Activated CD8-positive, alpha-beta memory T cell treated with anti-CD3 and anti-CD28 coated beads, Interleukin-2, amount 50 U/mL, for 4 hours (primary cell): ENCODE results near the gene GPR17.
A peak's percentile ranks its signal among the peaks of the same experiment; 100 is the strongest.

ENCODE experiments used
- DNase-seq: peaks from one replicate; pipeline ENCODE4 v3.0.0-alpha.2; 2020

Gene GPR17

DNA sequence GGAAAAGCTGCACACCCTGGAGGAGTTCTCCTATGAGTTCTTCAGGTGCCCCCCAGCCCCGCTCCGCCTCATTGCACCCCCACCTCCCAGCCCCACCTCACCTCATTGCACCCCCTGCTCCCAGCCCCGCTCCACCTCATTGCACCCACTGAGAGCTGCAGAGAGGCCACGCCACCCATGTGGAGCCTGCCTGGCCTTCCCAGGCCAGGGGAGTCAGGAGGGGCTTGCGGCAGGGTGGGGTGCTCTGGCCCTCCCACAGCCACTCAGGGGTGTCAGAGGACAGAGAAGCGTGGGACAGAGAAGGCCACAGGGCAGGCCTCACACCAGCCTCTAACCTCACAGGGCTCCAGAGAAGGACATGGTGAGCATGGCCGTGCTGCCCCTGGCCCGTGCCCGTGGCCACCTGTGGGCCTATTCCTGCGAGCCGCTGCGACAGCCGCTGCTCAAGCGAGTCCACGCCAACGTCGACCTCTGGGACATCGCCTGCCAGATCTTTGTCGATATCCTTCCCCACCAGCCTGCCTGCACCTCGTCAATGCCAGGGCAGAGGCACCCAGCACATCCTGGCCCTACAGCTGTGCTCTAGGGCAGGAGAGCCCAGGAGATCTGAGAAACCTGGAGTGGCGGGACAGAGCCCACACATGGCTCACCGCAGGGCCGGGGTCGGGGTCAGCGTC lies 15.0 kb upstream of the GPR17 start:
- DNase-seq, result no peak

GRCh38 chr2:127631541-127631996 lies 14.4 kb upstream of the GPR17 start:
- no peak for DNase-seq

DNA sequence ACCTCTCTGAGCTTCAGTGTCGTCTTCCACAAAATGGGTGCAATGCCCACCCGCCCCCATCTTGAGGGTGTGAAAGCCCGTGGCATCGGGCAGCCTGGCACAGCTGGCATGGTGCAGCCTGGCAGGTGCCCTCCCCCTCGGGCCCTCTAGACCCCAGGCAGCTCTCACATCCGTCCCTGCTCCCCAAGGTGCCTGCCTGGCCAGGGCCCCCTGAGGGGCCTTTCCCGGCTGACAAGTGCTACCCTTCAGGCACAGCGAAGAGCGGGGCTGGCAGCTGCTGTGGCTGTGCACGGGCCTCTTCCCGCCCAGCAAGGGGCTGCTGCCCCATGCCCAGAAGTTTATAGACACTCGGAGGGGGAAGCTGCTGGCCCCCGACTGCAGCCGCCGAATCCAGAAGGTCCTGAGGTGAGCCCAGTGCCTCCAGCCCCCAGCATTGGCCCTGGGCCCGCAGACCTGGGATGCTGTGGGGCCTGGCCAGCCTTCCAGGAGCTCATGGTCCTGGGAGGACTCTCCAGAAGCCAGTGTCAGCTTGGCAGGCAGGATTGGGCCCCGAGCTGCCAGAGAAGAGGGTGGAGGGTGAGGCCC lies 13.9 kb upstream of the GPR17 start:
- DNase-seq, result no peak

DNA sequence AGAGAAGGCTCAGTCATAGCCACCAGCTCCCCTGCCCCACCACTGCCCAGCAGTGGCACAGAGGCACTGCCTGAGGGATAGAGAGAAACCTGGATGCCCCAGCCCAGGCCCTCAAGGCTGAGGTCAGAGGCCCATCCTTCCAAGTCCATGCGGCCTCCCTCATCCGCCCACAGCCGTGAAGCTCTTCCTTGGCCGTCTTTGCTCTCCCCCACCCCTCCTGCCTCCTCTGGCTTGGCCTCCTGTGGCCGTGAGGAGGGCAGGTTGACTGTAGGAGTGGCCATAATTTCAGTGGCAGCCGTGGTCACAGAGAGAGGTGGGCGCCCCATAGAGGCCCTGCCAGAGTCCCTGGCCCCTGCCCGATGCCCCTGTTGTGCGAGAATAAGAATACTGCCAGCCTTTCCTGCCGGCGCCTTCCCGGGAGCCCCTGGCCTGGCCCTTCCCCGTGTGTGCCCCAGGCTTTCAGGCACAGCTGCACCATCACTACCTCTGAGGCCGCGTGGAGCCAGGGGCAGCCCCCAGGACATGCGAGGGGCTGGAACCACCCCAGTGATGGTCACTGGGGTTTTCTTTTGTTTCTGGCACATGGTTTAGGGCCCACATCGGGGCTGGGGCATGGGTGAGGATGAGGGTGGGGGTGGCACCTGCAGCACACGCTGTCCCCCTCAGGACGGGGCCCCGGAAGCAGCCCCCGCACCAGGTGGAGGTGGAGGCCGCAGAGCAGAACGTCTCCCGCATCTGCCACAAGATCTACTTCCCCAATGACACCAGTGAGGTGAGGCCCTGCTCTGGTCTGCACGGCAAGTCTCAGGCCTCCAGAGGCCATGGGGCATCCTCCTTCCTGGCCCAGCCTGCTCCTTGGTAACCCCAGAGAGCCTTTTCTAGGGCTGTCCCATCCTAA lies 13.1 kb upstream of the GPR17 start:
- DNase-seq, result no peak

DNA sequence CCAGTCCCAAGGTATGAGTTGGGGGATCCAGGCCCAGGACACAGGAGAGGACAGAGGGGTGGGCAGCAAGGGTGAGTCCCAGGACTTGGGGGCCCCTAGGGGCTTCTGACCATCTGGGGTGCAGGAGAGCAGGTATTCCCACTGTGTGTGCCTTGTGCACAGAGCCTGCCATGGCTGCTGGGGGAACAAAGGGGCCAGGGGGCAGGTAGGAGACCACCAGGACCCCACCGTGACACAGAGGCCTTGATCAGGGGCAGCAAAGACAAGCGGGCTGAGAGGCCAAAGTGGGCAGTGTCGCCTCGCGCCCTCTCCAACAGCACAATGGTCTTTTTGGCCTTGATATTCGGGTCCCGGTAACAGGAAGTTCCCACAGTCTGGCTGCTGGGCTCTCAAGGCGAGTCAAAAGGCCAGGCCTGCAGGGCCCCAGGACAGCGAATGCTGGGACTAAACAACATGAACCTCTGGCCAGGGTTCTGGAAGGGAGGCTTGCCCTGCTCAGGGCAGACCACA lies 12.3 kb upstream of the GPR17 start:
- DNase-seq, result no peak

GRCh38 chr2:127634066-127634617 lies 11.8 kb upstream of the GPR17 start:
- DNase-seq, result no peak

- DNase-seq, result no peak
Measured at GRCh38 chr2:127634626-127635379, 11.2 kb upstream of the GPR17 start.

GRCh38 chr2:127635380-127636237 lies 10.3 kb upstream of the GPR17 start:
- DNase-seq, result no peak

DNA sequence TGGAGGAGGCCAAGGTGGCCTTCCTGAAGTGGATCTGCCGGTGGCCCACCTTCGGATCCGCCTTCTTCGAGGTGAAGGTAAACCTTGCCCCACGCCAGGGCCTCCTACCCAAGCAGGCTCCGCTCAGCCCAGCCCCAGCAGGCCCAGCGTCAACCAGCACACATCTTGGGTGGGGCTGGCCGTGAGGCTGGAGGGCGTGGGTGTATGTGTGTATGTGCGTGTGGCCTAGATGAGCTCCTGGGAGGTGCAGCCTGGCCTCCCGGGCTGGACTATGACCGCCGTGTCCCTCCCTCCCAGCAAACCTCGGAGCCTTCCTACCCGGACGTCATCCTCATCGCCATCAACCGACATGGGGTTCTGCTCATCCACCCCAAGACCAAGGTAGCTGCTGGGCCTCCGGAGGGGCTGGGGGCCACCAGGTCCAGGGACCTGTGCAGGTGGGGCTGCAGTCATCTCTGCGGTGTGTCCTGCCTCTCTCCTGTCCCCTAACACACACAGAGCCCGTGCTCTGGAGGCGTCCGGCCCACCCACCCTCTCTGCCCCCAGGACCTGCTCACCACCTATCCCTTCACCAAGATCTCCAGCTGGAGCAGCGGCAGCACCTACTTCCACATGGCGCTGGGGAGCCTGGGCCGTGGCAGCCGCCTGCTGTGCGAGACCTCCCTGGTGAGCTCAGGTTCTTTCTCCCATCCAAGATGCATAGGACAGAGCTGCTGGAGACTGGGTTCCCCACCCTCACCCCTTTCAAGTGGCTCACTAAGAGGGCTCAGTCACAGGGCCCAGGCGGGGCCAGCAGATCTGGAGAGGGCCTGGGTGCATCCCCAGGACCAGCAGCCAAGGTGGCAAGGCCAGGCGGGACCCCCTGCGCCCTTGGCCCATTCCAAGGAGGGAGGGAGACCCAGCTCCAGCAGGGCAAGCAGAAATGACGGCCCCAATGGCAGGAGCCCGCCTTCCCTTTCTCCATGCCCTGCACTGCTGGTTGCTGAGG lies 9.4 kb upstream of the GPR17 start:
- no peak for DNase-seq

- DNase-seq, result no peak
Measured at GRCh38 chr2:127637236-127637630, 8.7 kb upstream of the GPR17 start.

GRCh38 chr2:127637725-127638252 lies 8.2 kb upstream of the GPR17 start:
- no peak for DNase-seq

GRCh38 chr2:127638361-127639110 lies 7.4 kb upstream of the GPR17 start:
- no peak for DNase-seq

DNA sequence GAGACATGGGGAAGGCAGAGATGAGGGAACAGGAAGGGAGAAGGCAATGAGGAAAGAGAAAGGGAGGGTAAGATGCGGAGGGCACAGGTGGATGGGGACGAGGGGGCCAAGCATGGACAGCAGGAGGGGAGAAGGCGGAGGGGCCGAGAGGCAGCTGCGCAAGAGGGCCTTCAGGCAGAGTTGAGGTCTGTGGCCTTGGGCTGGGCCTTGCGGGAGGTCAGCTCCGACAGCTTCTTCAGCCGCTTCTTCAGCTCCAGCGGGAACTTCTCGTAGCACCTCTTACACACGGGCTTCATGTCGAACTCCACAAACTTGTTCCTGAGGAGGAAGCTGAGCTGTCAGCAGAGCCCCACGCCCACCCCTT lies 6.9 kb upstream of the GPR17 start:
- DNase-seq, result no peak

DNA sequence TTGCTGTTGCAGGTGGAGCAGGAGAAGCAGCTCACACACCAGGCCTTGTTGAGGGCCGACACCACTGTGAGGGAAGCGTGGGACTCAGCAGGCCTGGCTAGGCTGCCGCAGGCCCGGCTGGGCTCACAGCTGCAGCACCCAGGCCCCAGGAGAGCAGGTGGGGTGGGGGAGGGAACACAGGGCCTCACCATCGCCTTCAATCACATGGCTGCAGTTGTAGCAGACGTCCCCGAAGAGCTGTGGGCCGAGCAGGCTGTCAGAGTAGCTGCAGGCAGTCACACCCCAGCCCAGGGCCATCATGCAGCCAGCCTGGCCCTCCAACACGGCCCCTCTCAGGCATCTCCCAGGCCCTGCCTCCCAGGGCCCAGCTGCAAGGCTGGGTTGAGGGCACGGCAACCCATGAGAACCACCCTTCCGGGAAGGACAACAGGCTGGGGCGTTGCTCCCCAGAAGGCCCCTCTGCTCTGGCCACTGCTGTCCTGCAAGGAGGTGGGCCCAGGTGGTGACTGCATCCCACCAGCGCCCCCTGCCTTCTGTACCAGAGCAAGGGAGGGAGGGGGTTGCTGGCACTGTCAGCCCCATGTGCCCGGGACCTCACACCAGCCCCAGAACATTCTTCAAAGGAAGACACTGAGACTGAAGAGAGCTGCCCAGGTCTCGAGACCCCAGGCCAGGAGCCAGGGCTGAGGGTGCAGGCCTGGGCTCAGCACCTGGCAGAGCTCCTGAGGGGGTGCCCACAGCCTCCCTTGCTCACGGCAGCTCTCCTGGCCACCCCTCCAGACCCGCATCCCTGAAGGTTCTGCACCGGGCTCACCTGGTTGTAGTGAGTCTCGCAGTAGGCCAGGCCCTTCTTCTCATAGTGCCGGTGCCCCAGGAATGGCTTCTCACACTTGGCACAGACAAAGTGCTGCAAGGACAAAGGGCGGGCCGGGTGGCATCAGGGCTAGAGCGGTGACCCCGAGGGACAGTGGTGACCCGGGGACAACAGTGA lies 5.6 kb upstream of the GPR17 start:
- no peak for DNase-seq

DNA sequence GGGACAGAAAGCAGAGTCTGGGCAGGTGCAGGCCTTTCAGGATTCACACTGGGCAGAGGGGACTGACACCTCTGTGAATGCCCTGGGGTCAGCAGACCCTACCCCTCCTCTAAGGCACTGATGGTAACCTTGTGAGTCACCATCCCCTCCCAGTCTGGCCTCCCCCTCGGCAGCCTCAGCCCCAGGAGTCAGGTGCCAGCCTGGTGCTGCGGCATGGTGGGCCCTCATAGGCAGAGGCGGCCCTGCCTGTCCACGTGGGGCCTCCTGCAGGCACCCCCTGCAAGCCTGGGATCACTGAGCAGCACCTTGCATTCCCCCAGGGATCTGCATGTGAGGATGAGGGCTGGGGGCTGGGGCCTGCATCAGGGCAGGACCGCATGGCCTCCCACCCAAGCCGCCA lies 4.8 kb upstream of the GPR17 start:
- DNase-seq, result no peak

DNA sequence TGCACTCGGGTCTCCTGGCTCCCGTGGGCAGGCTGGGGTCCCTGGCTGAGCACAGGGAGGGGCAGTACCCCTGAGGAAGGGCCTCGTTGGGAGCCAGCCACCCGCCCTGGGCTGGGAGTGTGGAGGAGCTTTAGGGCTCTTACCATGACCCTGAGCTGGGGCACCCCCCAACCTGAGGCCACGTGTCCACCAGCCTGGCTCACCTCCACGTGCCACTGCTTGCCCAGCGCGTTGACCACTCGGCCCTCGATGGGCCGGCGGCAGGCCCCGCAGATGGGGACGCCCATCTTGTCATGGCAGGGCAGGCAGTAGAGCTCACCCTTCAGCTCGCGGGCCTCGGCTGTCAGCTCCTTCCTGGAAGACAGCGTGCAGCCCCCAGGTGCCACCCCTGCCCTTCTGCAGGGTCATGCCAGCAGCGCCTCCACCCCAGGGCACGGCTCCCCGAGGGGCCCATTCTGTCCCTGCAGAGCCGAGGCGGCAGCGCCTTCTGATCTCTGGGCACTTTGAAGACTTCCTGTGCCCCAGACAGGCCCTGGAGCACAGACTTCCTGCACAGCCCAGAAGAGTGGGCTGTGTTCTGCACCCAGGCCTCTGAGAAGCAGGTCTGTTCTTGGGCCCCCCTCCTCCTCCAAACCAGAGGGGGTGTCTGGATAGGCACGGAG lies 4.0 kb upstream of the GPR17 start:
- DNase-seq, result peak; percentile 42

GRCh38 chr2:127642706-127643438 lies 3.1 kb upstream of the GPR17 start:
- DNase-seq, result no peak
